Measurements from ENCODE around the gene C1orf35. TPM values are rescaled to one million over a fixed set of nuclear protein-coding genes. Genes with fewer than 3 reads are reported as not detected.

Gene C1orf35
- total RNA-seq, 1 donor from 2014 or later, result 21.9 TPM

DNA sequence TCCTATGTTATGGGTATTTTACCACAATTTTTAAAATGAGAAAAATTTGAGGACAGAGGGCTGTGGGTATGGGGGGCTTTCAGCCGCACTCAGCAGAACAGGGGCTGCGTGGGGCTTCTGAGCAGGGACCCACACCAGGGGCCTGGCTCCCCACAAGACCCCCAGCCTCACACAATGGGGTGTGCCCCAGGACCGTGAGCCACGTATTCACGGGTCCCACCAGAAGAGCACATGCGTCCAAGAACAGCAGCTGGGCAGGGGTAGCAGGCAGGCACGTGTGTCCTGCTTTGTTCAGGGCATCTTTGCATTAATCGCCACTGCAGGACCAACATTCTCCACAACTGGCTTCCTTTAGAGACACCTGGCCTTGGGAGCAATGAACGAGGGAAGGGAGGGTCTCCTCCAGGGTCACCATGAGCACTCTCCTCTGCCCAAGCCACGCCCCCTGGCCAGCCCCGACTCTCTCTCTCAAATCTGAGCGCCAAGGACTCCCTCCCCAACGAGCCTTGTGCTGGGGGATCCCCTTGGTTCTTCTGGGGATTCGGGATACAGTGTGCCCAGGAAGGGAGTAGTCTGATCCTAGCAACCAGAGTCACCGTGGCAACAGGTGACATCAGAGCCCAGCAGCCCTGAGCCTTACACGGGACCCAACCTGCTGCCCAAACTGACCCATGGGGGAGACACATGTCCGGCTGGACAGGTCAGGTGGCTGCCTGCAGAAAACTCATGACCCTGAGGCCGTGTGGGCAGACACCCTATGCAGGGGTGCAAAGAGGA lies 28.0 kb downstream of the C1orf35 start:
- DNase-seq, result no peak
- H3K4me1 Mint-ChIP-seq (ENCODE audit: low read depth, unreplicated experiment), result no peaks in the 10 kb centered on the region
- no peak for TF ChIP-seq CTCF (IDR thresholded peaks at IDR 0.05; ENCODE audit: partially characterized antibody, unreplicated experiment)
- H3K27ac Mint-ChIP-seq (ENCODE audit: unreplicated experiment), result no peak overlapping the region
- H3K27me3 Mint-ChIP-seq (ENCODE audit: unreplicated experiment), result peaks cover 11% of the 10 kb centered on the region
- H3K36me3 Mint-ChIP-seq (ENCODE audit: unreplicated experiment), result no peaks in the 10 kb centered on the region
- no peak overlapping the region for H3K4me3 Mint-ChIP-seq (ENCODE audit: unreplicated experiment)
- H3K9me3 Mint-ChIP-seq (ENCODE audit: unreplicated experiment), result no peaks in the 10 kb centered on the region

DNA sequence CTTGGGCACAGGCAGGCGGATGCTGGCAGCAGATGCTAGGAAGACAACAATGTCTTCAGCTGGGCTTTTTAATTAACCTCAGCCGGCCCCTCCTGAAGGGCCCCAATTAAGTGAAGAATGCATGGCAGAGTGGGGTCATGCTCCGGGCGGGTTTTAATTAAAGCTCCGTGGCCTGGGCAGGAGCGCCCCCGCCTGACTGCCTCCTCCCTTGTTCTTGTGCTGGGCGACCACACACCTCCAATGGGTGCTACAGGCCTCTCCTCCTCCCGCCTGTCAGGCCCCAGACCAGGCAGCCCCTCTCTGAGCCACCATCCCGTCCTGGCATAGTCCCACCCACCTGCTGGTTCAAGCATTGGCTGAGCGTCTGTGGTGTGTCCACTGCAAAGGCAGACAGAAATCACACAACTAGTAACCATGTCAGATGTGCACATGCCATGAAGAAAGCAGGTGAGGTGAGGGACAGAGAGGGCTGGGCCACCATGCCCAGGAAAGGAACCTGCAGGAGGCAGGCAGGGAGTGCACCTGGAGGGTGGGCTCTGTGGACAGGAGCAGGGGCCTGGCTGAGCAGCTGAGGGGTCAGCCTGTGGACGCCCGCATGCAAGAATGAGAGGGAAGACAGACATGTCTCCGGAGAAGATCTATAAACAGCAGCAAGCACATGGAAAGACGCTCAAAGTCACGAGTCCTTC lies 29.1 kb downstream of the C1orf35 start:
- Mint-ChIP-seq H3K27ac (ENCODE audit: unreplicated experiment) (no peak overlapping the region), H3K27me3 (ENCODE audit: unreplicated experiment) (peaks cover 9% of the 10 kb centered on the region), H3K9me3 (ENCODE audit: unreplicated experiment) (no peaks in the 10 kb centered on the region), H3K36me3 (ENCODE audit: unreplicated experiment) (no peaks in the 10 kb centered on the region), H3K4me3 (ENCODE audit: unreplicated experiment) (no peak overlapping the region), H3K4me1 (ENCODE audit: low read depth, unreplicated experiment) (no peaks in the 10 kb centered on the region)
- DNase-seq, result no peak
- no peak for TF ChIP-seq CTCF (IDR thresholded peaks at IDR 0.05; ENCODE audit: partially characterized antibody, unreplicated experiment)

- Mint-ChIP-seq H3K36me3 (ENCODE audit: unreplicated experiment) (no peaks in the 10 kb centered on the region), H3K27me3 (ENCODE audit: unreplicated experiment) (peaks cover 9% of the 10 kb centered on the region), H3K27ac (ENCODE audit: unreplicated experiment) (no peak overlapping the region), H3K9me3 (ENCODE audit: unreplicated experiment) (no peaks in the 10 kb centered on the region), H3K4me1 (ENCODE audit: low read depth, unreplicated experiment) (no peaks in the 10 kb centered on the region), H3K4me3 (ENCODE audit: unreplicated experiment) (no peak overlapping the region)
- peak; percentile 14 for DNase-seq
- TF ChIP-seq CTCF (IDR thresholded peaks at IDR 0.05; ENCODE audit: partially characterized antibody, unreplicated experiment), result no peak
Observed at GRCh38 chr1:228073061-228073856, 29.9 kb downstream of the C1orf35 start.

GRCh38 chr1:228072658-228073043 lies 30.5 kb downstream of the C1orf35 start:
- H3K36me3 Mint-ChIP-seq (ENCODE audit: unreplicated experiment), result no peaks in the 10 kb centered on the region
- no peak overlapping the region for H3K27ac Mint-ChIP-seq (ENCODE audit: unreplicated experiment)
- TF ChIP-seq CTCF (IDR thresholded peaks at IDR 0.05; ENCODE audit: partially characterized antibody, unreplicated experiment), result no peak
- H3K9me3 Mint-ChIP-seq (ENCODE audit: unreplicated experiment), result no peaks in the 10 kb centered on the region
- peaks cover 9% of the 10 kb centered on the region for H3K27me3 Mint-ChIP-seq (ENCODE audit: unreplicated experiment)
- no peaks in the 10 kb centered on the region for H3K4me1 Mint-ChIP-seq (ENCODE audit: low read depth, unreplicated experiment)
- no peak for DNase-seq
- no peak overlapping the region for H3K4me3 Mint-ChIP-seq (ENCODE audit: unreplicated experiment)
